Midbrain (tissue), 1 donor: ENCODE results near the gene COL18A1.
"Not testable (repeated sequence)": the region's sequence is repeated elsewhere in the genome, so short reads cannot be mapped to it uniquely, and the experiment has no call there.

Source experiments
- DNase-seq: peaks from one replicate; lab custom pipeline; 2025; lab: John Stamatoyannopoulos, UW

The COL18A1 gene

GRCh38 chr21:45404730-45405270 lies at the start of gene COL18A1:
COL18A1 (plus strand) TSS chr21:45405165; CDS start chr21:45405231, 66 bp downstream.
- no peak for DNase-seq

GRCh38 chr21:45355573-45355972 lies 49.4 kb upstream of the COL18A1 start:
- no peak for DNase-seq

- DNase-seq = no peak
These were observed 48.7 kb upstream of the COL18A1 start for GRCh38 chr21:45356251-45356650.

GRCh38 chr21:45356653-45357435 lies 48.1 kb upstream of the COL18A1 start:
- no peak for DNase-seq

GRCh38 chr21:45357436-45358260 lies 47.3 kb upstream of the COL18A1 start:
- DNase-seq = peak; percentile 8

GRCh38 chr21:45358261-45358670 lies 46.7 kb upstream of the COL18A1 start:
- no peak for DNase-seq

- no peak for DNase-seq
These were observed 46.2 kb upstream of the COL18A1 start for GRCh38 chr21:45358711-45359310.

GRCh38 chr21:45359451-45360217 lies 45.3 kb upstream of the COL18A1 start:
- peak; percentile 20 for DNase-seq

- no peak for DNase-seq
These were observed 43.6 kb upstream of the COL18A1 start for GRCh38 chr21:45361033-45361997.

GRCh38 chr21:45362077-45362747 lies 42.8 kb upstream of the COL18A1 start:
- no peak for DNase-seq

GRCh38 chr21:45362748-45363145 lies 42.2 kb upstream of the COL18A1 start:
- DNase-seq = no peak

GRCh38 chr21:45363272-45363671 lies 41.7 kb upstream of the COL18A1 start:
- DNase-seq = not testable (repeated sequence)

GRCh38 chr21:45363921-45364467 lies 41.0 kb upstream of the COL18A1 start:
- peak; percentile 49 for DNase-seq

- no peak for DNase-seq
These were observed 40.3 kb upstream of the COL18A1 start for GRCh38 chr21:45364468-45365185.

GRCh38 chr21:45365186-45365607 lies 39.8 kb upstream of the COL18A1 start:
- no peak for DNase-seq

GRCh38 chr21:45365608-45366241 lies 39.2 kb upstream of the COL18A1 start:
- DNase-seq = no peak

GRCh38 chr21:45366476-45366875 lies 38.5 kb upstream of the COL18A1 start:
- no peak for DNase-seq

GRCh38 chr21:45366931-45367401 lies 38.0 kb upstream of the COL18A1 start:
- DNase-seq = no peak
